Stimulated activated CD4-positive, alpha-beta T cell treated with anti-CD3 and anti-CD28 coated beads, Interleukin-4, amount 100 ng/mL, for 1 hour (primary cell): Measurements from ENCODE around the gene OR2Z1.
"Not testable (repeated sequence)": the region's sequence is repeated elsewhere in the genome, so short reads cannot be mapped to it uniquely, and the experiment has no call there.

Experiments
- DNase-seq: peaks from one replicate; pipeline ENCODE4 v3.0.0-alpha.2; 2020

OR2Z1 gene

DNA sequence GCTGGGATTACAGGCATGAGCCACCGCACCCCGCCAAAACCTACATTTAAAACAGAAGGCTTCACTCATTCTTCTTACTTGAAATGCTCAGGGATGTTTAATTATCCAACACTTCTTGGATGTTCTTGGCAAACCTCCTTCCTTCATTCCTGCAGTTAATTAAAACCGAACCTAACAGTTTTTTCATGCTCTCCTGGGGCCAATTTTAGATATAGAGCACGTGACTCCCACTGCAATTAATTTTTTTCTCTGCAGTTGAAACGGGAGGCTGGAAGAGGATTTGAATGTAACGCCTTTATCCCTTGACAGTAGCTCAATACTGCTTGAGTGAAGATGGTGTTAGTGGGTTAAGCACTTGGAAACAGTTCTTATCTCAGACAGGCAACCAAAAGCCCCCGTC lies 18.2 kb upstream of the OR2Z1 start:
- DNase-seq: no peak

DNA sequence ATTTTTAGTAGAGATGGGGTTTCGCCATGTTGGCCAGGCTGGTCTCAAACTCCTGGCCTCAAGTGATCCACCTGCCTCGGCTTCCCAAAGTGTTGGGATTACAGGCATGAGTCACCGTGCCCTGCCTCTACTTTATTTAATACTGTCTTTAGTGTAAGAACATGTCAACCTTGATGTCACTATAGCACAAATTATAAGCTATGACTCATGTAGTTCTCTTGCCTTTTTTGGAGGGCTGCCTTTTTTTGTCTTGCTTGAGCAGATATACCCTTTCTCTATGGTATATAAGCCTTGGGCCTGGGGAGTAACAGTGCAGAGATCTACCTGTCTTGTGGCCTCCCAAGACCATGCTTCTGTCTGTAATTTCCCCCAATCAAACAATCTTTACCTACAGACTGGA lies 16.1 kb upstream of the OR2Z1 start:
- DNase-seq: not testable (repeated sequence)

DNA sequence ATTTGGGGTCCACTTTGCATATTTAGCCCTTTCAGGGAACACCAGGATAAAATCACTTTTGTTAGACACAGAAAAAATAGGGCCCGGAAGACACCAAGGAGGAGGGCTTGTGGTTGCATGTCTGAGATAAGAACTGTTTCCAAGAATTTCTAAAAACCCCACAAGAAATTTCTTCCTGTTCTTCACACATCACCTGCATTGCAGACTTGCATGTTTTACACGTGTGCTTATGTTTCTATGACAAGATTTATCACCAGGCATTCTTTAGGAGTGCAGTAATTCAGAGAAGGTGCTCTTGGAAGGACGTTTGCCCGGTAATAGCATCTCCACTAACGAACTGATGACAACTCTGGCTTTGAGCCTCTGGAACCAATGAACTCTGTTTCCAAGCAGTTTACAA lies 15.7 kb upstream of the OR2Z1 start:
- no peak for DNase-seq

DNA sequence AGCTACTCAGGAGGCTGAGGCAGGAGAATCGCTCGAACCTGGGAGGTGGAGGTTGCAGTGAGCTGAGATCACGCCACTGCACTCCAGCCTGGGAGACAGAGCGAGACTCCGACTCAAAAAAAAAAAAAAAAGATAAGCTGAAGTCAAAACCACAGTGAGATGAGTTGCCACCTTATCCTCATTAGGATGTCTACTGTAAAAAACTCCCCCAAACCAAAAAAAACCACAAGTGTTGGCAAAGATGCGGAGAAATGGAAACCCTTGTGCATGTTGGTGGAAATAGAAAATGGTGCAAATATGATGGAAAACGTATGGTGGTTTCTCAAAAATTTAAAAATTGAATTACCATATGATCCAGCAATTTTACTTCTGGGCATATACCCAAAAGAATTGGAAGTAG lies 11.1 kb upstream of the OR2Z1 start:
- DNase-seq: not testable (repeated sequence)

DNA sequence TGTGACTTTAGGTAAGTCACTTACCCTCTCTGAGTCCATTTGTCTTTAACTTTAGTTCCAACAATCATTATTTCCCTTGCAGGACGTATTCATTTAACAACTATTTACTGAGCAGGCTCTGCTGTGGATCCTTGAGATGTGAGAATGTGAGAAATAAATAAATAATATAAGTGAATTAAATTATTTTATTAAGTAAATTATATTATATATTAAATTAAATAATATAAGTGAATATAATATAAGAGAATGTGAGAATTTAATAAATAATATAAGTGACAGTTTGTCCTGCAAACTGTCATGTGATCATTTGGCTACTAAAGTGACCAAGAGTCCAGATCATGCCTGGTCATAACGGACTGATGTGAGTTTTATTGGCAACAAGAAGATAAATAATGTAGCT lies 598 bp downstream of the OR2Z1 start:
- no peak for DNase-seq

DNA sequence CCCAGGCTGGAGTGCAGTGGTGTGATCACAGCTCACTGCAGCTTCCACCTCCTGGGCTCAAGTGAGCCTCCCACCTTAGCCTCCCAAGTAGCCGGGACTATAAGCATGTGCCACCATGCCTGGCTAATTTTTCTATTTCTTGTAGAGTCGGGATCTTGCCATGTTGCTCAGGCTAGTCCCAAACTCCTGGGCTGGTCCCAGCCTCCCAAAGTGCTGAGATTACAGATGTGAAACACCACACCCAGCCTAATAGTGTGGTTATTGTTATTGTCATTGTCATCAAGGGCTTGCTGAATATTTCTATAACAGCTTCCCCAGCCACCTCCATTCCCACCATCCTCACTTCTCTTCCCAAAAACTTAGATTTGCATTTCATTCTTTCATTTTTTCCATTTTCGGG lies 2.8 kb downstream of the OR2Z1 start:
- DNase-seq: no peak

DNA sequence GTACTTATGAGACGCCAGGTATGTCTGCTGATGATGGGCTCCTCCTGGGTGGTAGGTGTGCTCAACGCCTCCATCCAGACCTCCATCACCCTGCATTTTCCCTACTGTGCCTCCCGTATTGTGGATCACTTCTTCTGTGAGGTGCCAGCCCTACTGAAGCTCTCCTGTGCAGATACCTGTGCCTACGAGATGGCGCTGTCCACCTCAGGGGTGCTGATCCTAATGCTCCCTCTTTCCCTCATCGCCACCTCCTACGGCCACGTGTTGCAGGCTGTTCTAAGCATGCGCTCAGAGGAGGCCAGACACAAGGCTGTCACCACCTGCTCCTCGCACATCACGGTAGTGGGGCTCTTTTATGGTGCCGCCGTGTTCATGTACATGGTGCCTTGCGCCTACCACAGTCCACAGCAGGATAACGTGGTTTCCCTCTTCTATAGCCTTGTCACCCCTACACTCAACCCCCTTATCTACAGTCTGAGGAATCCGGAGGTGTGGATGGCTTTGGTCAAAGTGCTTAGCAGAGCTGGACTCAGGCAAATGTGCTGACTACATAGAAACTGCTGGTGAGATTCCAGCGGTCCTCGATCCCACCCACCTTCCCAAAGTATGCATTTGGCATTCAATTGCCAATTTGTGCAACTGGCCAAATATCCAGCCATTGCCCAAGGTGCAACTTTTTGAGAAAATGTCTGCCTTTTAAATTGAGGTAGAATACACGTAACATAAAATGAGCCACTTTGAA lies 10.2 kb downstream of the OR2Z1 start:
- peak; percentile 3 for DNase-seq

DNA sequence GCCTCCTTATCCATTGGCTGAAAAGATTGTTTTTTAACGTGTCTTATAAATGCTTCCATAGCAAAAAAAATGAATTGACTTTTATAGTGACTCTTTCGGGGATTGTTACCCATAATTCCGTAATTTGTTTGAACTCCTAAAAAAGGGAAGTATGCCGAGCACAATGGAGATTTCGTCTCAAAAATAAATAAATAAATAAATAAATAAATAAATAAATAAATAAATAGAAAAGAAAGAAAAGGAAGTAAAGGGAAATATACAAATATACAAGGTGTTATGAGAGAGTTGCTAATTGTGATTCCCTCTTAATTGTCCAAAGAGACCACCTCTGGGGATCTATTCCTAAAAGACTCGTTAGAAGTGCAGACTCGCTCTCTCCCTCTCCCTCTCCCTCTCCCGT lies 16.9 kb downstream of the OR2Z1 start:
- DNase-seq: no peak

DNA sequence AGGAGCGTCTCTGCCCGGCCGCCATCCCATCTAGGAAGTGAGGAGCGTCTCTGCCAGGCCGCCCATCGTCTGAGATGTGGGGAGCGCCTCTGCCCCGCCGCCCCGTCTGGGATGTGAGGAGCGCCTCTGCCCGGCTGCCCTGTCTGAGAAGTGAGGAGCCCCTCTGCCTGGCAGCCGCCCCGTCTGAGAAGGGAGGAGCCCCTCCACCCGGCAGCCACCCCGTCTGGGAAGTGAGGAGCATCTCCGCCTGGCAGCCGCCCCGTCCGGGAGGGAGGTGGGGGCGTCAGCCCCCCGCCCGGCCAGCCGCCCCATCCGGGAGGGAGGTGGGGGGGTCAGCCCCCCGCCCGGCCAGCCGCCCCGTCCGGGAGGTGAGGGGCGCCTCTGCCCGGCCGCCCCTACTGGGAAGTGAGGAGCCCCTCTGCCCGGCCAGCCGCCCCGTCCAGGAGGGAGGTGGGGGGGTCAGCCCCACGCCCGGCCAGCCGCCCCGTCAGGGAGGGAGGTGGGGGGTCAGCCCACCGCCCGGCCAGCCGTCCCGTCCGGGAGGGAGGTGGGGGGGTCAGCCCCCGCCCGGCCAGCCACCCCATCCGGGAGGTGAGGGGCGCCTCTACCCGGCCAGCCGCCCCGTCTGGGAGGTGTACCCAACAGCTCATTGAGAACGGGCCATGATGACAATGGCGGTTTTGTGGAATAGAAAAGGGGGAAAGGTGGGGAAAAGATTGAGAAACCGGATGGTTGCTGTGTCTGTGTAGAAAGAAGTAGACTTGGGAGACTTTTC lies 18.0 kb downstream of the OR2Z1 start:
- not testable (repeated sequence) for DNase-seq

DNA sequence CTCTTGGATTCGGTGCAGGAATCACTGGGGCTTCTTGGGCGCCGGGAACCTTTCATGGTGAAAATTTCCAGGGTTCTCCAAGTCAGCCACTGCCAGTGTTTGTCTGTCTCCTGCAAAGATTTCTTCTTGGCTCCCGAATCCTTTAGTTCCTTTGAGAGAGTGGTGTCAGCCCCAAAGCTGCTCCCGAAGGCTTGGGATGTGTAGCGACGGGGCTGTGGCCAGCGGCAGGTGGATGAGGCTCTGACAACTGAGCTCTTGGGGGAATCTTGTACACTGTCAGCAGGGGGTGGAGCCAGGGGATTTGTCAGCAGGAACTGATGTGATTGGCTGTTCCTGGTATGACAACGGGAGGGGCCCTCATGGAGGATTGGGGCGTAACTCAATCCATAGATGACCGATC lies 45.8 kb downstream of the OR2Z1 start:
- not testable (repeated sequence) for DNase-seq

DNA sequence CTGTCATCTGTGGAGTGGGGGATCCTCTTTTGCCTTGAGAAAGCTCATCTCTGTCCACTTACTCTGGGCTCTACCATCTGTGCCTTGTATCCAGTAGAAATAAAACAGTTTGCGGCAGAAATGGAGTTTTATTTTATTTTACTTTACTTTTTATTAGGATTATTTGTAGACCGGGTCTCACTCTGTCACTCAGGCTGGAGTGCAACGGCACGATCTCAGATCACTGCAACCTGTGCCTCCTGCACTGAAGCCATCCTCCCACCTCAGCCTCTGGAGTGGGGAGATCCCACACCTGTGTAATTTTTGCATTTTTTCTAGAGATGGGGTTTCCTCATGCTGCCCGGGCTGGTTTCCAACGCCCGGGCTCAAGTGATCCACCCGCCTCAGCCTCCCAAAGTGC lies 47.8 kb downstream of the OR2Z1 start:
- DNase-seq: not testable (repeated sequence)

DNA sequence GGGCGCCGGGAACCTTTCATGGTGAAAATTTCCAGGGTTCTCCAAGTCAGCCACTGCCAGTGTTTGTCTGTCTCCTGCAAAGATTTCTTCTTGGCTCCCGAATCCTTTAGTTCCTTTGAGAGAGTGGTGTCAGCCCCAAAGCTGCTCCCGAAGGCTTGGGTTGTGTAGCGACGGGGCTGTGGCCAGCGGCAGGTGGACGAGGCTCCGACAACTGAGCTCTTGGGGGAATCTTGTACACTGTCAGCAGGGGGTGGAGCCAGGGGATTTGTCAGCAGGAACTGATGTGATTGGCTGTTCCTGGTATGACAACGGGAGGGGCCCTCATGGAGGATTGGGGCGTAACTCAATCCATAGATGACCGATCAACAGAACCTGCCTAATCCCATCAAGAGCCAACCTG lies 52.2 kb downstream of the OR2Z1 start:
- DNase-seq: not testable (repeated sequence)
